GM23248 (cell line): ENCODE data around the gene CKAP2. TPM values are rescaled to one million over a fixed set of nuclear protein-coding genes. Genes with fewer than 3 reads are reported as not detected.
"Not testable (repeated sequence)": the region's sequence is repeated elsewhere in the genome, so short reads cannot be mapped to it uniquely, and the experiment has no call there.

Source experiments
- DNase-seq: peaks from one replicate; pipeline ENCODE4 v3.0.0-alpha.2; 2015
- H2AFZ ChIP-seq: fragments of 200-600 bp; sonication (generic); 2 replicates; pipeline ENCODE4 v1.6.1; 2016; ENCODE audit warnings: antibody characterized with exemption
- H3F3A ChIP-seq: fragments of 200-600 bp; sonication (generic); 2 replicates; pipeline ENCODE4 v1.6.1; 2016; ENCODE audit warnings: mild to moderate bottlenecking, antibody characterized with exemption, mixed run types; ENCODE audit not compliant: insufficient read depth
- H3K27ac ChIP-seq: fragments of 200-600 bp; sonication (generic); 2 replicates; pipeline ENCODE4 v1.5.1; 2016; ENCODE audit warnings: mild to moderate bottlenecking
- H3K27me3 ChIP-seq: fragments of 200-600 bp; sonication (generic); replicated peaks from 2 replicates; pipeline ENCODE4 v1.6.1; 2016; ENCODE audit warnings: mild to moderate bottlenecking; ENCODE audit not compliant: insufficient read depth
- H3K36me3 ChIP-seq: fragments of 200-600 bp; sonication (generic); 2 replicates; pipeline ENCODE4 v1.6.1; 2016; ENCODE audit warnings: low read depth, mild to moderate bottlenecking
- H3K4me1 ChIP-seq: fragments of 200-600 bp; sonication (generic); 2 replicates; pipeline ENCODE4 v1.6.1; 2016; ENCODE audit warnings: mild to moderate bottlenecking; ENCODE audit not compliant: insufficient read depth
- H3K4me2 ChIP-seq: fragments of 200-600 bp; sonication (generic); one replicate; pipeline ENCODE4 v1.6.1; 2016; ENCODE audit warnings: mild to moderate bottlenecking; ENCODE audit not compliant: unreplicated experiment
- H3K4me3 ChIP-seq: fragments of 200-600 bp; sonication (generic); 2 replicates; pipeline ENCODE4 v1.5.1; 2016; ENCODE audit warnings: mild to moderate bottlenecking
- H3K79me2 ChIP-seq: fragments of 200-600 bp; sonication (generic); 2 replicates; pipeline ENCODE4 v1.6.1; 2016; ENCODE audit warnings: mild to moderate bottlenecking; ENCODE audit not compliant: insufficient read depth
- H3K9ac ChIP-seq: fragments of 200-600 bp; sonication (generic); 2 replicates; pipeline ENCODE4 v1.6.1; 2016; ENCODE audit warnings: mild to moderate bottlenecking
- H3K9me2 ChIP-seq: fragments of 200-600 bp; sonication (generic); 2 replicates; pipeline ENCODE4 v1.6.1; 2016; ENCODE audit warnings: mixed run types, mild to moderate bottlenecking, moderate library complexity; ENCODE audit not compliant: insufficient read depth
- H3K9me3 ChIP-seq: fragments of 200-600 bp; sonication (generic); one replicate; pipeline ENCODE4 v1.6.1; 2017; ENCODE audit warnings: low read depth
- H4K20me1 ChIP-seq: fragments of 200-600 bp; sonication (generic); 2 replicates; pipeline ENCODE4 v1.6.0; 2016; ENCODE audit not compliant: insufficient read depth
- EZH2 ChIP-seq: fragments of 200-600 bp; sonication (generic); IDR thresholded peaks from 2 replicates; pipeline ENCODE4 v1.6.1; 2018; ENCODE audit warnings: antibody characterized with exemption, mild to moderate bottlenecking; ENCODE audit not compliant: insufficient read depth, poor library complexity, severe bottlenecking
- EZH2phosphoT487 ChIP-seq: fragments of 200-600 bp; sonication (generic); IDR thresholded peaks from 2 replicates; pipeline ENCODE4 v1.6.1; 2018; ENCODE audit warnings: antibody characterized with exemption, moderate library complexity, mild to moderate bottlenecking, low read depth; ENCODE audit not compliant: insufficient read depth
- WGBS, 2 experiments: methylation state at CpG; one replicate each; pipeline ENCODE4 v1.1.6; 2015 to 2017; ENCODE audit warnings: low lambda C conversion rate in 2 of 2, low coverage in 1 of 2; ENCODE audit errors: missing lambda C conversion rate in 2 of 2; 5-methylcytosine and 5-hydroxymethylcytosine counted together
- in situ Hi-C: fragments of 300-500 bp; cut with MboI; formaldehyde crosslinking; loops from 2 replicates; pipeline ENCODE4 v1.15.0; 2020
- polyA plus RNA-seq: library from polyadenylated mRNA; unstranded; fragments of >200 nt; fragmentation: Nextera tagmentation; extraction: Ambion mirVana; gene quantifications from 2 replicates; pipeline ENCODE4 v1.2.1, GENCODE V29; 2016
- total RNA-seq: library from RNA; depleted of rRNA; stranded (reverse); fragments of >200 nt; shearing (Covaris generic); gene quantifications from 2 replicates; pipeline ENCODE4 v1.2.3, GENCODE V29; 2014

Gene CKAP2
- total and polyA plus RNA-seq, 2 experiments from 2014 or later = 24.2 to 37.6 TPM

DNA sequence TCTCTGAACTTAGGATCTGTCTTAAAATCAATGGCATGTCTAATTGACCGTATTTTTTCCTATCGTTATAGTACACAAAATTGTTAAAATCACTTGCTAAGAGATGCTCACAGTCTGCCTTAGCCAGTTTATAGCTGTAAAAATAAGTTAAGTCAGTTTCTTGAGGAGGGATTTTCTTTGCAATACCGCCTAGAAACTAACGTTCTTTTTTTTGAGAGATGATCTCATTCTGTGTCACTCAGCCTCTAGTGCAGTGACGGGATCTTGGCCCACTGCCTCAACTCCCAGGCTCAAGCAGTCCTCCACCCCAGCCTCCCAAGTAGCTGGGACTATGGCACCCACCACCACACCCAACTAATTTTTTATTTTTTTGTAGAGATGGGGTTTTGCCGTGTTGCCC lies 4.4 kb downstream of the CKAP2 start:
- peaks cover 84% of the 10 kb centered on the region for H3K79me2 ChIP-seq
- no peaks in the 10 kb centered on the region for H3K9me3 ChIP-seq
- H3K27me3 ChIP-seq = no peaks in the 10 kb centered on the region
- no peaks in the 10 kb centered on the region for H3K9me2 ChIP-seq
- no peaks in the 10 kb centered on the region for H3F3A ChIP-seq
- peak overlapping the region; percentile 19; the same call in 1 of the 2 replicates for H2AFZ ChIP-seq
- no peak overlapping the region for H3K27ac ChIP-seq
- H3K4me2 ChIP-seq = peak overlapping the region; percentile 24
- 0 out of 2 replicates have a peak, but pooled peaks cover 17% of the 10 kb centered on the region for H3K36me3 ChIP-seq
- no peak overlapping the region for H3K9ac ChIP-seq
- in situ Hi-C loops = no loop called here
- DNase-seq = peak; percentile 75
- WGBS, 2 experiments = 41 to 49% methylated on average over 6 of the region's 6 CpGs
- H3K4me1 ChIP-seq = peaks cover 13% of the 10 kb centered on the region
- TF ChIP-seq EZH2phosphoT487 = no peak
- no peak for TF ChIP-seq EZH2
- no peaks in the 10 kb centered on the region for H4K20me1 ChIP-seq
- no peak overlapping the region for H3K4me3 ChIP-seq

DNA sequence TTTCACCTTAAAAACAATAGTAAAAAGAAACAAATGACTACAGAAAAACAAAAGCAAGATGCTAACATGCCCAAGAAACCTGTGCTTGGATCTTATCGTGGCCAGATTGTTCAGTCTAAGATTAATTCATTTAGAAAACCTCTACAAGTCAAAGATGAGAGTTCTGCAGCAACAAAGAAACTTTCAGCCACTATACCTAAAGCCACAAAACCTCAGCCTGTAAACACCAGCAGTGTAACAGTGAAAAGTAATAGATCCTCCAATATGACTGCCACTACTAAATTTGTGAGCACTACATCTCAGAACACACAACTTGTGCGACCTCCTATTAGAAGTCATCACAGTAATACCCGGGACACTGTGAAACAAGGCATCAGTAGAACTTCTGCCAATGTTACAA lies 6.0 kb downstream of the CKAP2 start:
- in situ Hi-C loops = no loop called here
- H4K20me1 ChIP-seq = no peaks in the 10 kb centered on the region
- H3K27ac ChIP-seq = no peak overlapping the region
- peaks cover 91% of the 10 kb centered on the region for H3K79me2 ChIP-seq
- H3K9me3 ChIP-seq = no peaks in the 10 kb centered on the region
- no peak overlapping the region for H3K9ac ChIP-seq
- no peak overlapping the region for H3K4me2 ChIP-seq
- 82 to 87% methylated on average over 3 of the region's 3 CpGs for WGBS, 2 experiments
- H3K36me3 ChIP-seq = peaks cover 29% of the 10 kb centered on the region; the same call in 1 of the 2 replicates
- peaks cover 10% of the 10 kb centered on the region for H3K4me1 ChIP-seq
- no peaks in the 10 kb centered on the region for H3K9me2 ChIP-seq
- no peaks in the 10 kb centered on the region for H3F3A ChIP-seq
- H2AFZ ChIP-seq = 0 out of 2 replicates have a peak overlapping the region, but pooled peaks have one; percentile 11
- TF ChIP-seq EZH2 = no peak
- no peak for TF ChIP-seq EZH2phosphoT487
- DNase-seq = no peak
- no peak overlapping the region for H3K4me3 ChIP-seq
- H3K27me3 ChIP-seq = no peaks in the 10 kb centered on the region

DNA sequence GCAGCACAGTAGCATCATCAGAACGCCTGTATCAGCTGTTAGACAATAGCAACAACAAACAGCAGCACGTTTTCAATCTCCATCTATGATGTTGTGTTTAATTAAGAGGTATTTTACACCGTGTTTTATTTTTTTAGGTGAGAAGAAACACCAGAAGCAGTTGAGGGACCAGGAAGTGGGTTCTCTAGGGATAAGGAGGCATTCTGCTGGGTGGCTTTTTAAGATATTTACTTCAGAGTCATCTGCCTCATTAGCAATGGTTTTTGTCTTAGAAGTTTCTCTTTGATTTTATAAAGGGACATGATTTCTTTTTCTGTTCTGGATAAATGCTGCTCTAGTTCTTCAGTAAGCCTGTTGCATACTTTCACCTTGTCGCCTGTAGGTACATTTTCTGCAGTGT lies 8.2 kb downstream of the CKAP2 start:
- no peaks in the 10 kb centered on the region for H3F3A ChIP-seq
- in situ Hi-C loops = no loop called here
- H3K4me1 ChIP-seq = peaks cover 4% of the 10 kb centered on the region; the same call in 1 of the 2 replicates
- no peak overlapping the region for H3K4me2 ChIP-seq
- no peak overlapping the region for H3K4me3 ChIP-seq
- 88% methylated on average over 4 of the region's 4 CpGs for WGBS, 2 experiments
- H3K9me3 ChIP-seq = no peaks in the 10 kb centered on the region
- no peak for TF ChIP-seq EZH2phosphoT487
- no peak for TF ChIP-seq EZH2
- peaks cover 86% of the 10 kb centered on the region for H3K79me2 ChIP-seq
- H3K36me3 ChIP-seq = peaks cover 35% of the 10 kb centered on the region; the same call in 1 of the 2 replicates
- H3K9ac ChIP-seq = no peak overlapping the region
- H3K27me3 ChIP-seq = no peaks in the 10 kb centered on the region
- no peak overlapping the region; the same call in 1 of the 2 replicates for H2AFZ ChIP-seq
- no peak overlapping the region for H3K27ac ChIP-seq
- DNase-seq = no peak
- no peaks in the 10 kb centered on the region for H3K9me2 ChIP-seq
- H4K20me1 ChIP-seq = no peaks in the 10 kb centered on the region

DNA sequence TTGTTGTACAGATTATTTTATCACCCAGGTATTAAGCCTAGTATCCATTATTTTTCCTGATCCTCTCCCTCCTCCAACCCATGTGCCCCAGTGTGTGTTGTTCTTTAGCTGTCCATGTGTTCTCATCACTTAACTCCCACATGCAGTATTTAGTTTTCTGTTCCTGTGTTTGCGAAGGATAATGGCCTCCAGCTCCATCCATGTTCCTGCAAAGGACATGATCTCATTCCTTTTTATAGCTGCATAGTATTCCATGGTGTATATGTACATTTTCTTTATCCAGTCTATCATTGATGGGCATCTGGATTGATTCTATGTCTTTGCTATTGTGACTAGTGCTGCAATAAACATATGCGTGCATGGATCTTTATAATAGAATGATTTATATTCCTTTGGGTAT lies 13.2 kb downstream of the CKAP2 start:
- in situ Hi-C loops = not testable (repeated sequence)
- H3K36me3 ChIP-seq = peaks cover 28% of the 10 kb centered on the region

DNA sequence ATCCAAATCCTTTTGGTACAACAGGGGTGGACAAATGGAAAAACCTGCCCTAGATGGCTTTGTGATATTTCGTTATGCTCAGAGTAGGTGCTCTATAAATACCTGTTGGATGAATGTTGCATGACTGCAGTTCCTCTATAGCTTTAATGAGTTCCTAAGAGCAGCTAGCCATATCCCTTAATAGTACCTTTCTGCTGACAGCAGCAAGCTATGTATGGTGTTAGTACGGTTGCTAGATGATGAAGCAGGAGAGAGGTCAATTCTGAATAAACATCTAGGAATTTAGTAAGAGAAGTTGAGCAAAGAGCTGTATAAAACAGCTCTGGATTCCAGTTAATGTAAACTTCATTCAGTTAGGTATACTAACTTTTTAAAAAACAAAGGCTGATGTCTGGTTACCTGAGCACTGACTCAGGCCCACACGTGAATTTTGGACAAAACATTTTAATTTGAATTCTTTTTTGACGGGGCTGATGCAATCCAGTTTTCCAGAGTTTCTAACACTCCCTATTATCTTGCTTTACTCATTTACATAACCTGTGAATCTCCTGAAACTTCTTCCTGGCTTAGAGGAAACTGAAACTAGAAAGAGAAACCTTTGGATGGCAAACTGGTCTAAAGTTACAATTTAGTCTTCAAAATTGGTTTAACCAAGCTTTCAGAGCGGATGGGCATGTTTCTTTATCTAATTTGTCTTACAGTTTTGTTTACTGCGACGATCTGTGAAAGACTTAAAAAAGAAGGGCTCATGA lies 25.6 kb downstream of the CKAP2 start:
- in situ Hi-C loops, H3K27ac ChIP-seq, H4K20me1 ChIP-seq, H3K4me1 ChIP-seq, H3K36me3 ChIP-seq, DNase-seq, H3K9me2 ChIP-seq, H3K4me2 ChIP-seq, H3K79me2 ChIP-seq, H3F3A ChIP-seq, H3K9me3 ChIP-seq, H3K27me3 ChIP-seq, H3K4me3 ChIP-seq, H3K9ac ChIP-seq: not testable (repeated sequence)
- 0 out of 2 replicates have a peak overlapping the region, but pooled peaks have one; percentile 33 for H2AFZ ChIP-seq
- 69 to 73% methylated on average over 6 of the region's 7 CpGs for WGBS, 2 experiments

More for the DNA sequence above, 13.2 kb downstream of the CKAP2 start:
- H4K20me1 ChIP-seq, H3K27ac ChIP-seq, H3K4me1 ChIP-seq, H3K9me2 ChIP-seq, H3K9ac ChIP-seq, H3K27me3 ChIP-seq, H3K4me2 ChIP-seq, H3K4me3 ChIP-seq, H3K9me3 ChIP-seq, H3F3A ChIP-seq, H2AFZ ChIP-seq, DNase-seq: not testable (repeated sequence)
- peaks cover 41% of the 10 kb centered on the region for H3K79me2 ChIP-seq
- 92 to 100% methylated on average over 2 of the region's 2 CpGs for WGBS, 2 experiments

DNA sequence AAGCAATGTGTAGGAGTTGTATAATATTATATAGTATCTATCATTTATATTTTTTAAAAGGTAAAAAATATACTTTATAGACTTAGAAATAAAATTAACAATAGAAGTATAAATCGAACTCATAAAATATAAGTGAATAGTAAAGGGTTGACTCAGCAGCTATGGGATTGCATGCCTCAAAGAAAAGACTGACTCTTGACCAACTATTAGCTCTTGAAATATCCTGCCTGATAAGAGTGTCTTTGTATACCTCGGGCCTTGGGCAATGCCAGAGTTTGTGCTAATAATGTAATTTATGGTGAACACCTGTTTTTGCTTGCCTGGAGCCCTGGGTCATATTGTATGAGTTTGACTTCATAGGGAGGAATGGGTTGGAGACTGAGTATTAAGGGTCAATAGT lies 31.8 kb downstream of the CKAP2 start:
- 12 to 26% methylated on average over 2 of the region's 2 CpGs for WGBS, 2 experiments
- H3K4me1 ChIP-seq, in situ Hi-C loops, H2AFZ ChIP-seq, H3K4me2 ChIP-seq, DNase-seq, H3K27ac ChIP-seq, H3K79me2 ChIP-seq, H3K9me3 ChIP-seq, H4K20me1 ChIP-seq, H3F3A ChIP-seq, H3K4me3 ChIP-seq, H3K9ac ChIP-seq, H3K27me3 ChIP-seq, H3K36me3 ChIP-seq, H3K9me2 ChIP-seq: not testable (repeated sequence)

DNA sequence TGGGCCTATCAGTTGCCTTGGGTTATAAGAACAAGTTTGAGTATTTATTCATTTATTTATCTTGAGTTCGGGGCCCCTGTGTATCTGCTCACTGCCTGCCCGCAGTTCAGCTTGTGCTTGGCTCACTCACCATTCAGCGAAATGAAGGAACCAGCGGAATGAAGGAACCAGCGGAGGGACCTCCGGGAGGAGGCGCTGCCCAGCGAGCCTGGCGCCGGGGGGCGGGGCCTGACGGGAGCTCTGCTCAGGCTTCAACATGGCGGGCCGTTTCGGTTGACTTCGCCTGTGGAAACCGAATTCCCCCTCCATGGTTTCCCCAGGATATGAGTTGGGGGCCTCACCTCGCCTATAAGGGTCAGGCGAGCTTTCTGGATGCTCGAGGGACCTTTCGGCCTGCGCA lies 33.5 kb downstream of the CKAP2 start:
- H3F3A ChIP-seq, H3K9me2 ChIP-seq, H3K79me2 ChIP-seq, H3K9me3 ChIP-seq, H3K9ac ChIP-seq, DNase-seq, H3K4me2 ChIP-seq, H3K27ac ChIP-seq, H3K4me1 ChIP-seq, H4K20me1 ChIP-seq, H2AFZ ChIP-seq, H3K4me3 ChIP-seq, H3K27me3 ChIP-seq, in situ Hi-C loops, H3K36me3 ChIP-seq: not testable (repeated sequence)
- WGBS, 2 experiments = no CpG with 5 or more reads among the region's 22 CpGs
